ENCODE results near the gene LCE2C.

DNA sequence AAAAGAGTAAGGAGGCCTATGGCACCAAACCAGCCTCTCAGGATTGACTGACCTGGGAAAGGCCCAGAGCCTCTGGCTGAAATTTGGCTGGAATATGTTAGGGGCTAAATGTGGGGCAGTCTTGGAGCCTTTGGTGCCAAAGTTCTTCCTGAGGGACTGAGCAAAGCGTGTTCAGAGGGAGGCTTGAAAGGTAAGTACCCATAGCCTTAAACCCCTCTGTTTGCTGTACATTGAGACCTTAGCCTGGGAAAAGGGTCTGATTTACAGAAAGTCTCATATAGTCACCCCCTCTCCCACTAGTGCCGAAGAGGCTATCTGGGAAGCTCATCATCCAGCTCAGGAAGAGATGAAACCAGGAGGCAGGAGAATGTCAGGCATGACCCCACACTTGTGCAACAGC is 32.8 kb downstream of the LCE2C start, which contains the start of gene LCE4A:
- TF ChIP-seq CTCF (conservative IDR thresholded peaks at IDR 0.05 in 1 of 2, IDR thresholded peaks at IDR 0.05 in 1 of 2; ENCODE audit: low read depth in 1 of 2, low read length in 2 of 2) (no peak), EZH2 (IDR thresholded peaks at IDR 0.05; ENCODE audit: low read length, missing control alignments) (no peak)
